Globus pallidus (tissue), 1 donor: Measurements from ENCODE around the gene RBBP8NL.

Source experiments
- DNase-seq: peaks from one replicate; pipeline ENCODE4 v3.0.0-alpha.2; 2015; ENCODE audit warnings: low spot score

The RBBP8NL gene

GRCh38 chr20:62392621-62393334 lies 34.6 kb downstream of the RBBP8NL start:
- no peak for DNase-seq

- DNase-seq, result no peak
Observed at GRCh38 chr20:62392077-62392418, 35.3 kb downstream of the RBBP8NL start.

- DNase-seq, result no peak
Observed at GRCh38 chr20:62391165-62392076, 35.9 kb downstream of the RBBP8NL start.

GRCh38 chr20:62390317-62391164 lies 36.8 kb downstream of the RBBP8NL start:
- no peak for DNase-seq

- DNase-seq, result no peak
Observed at GRCh38 chr20:62389601-62390087, 37.7 kb downstream of the RBBP8NL start.

- DNase-seq, result no peak
Observed at GRCh38 chr20:62388839-62389600, 38.3 kb downstream of the RBBP8NL start.

GRCh38 chr20:62387933-62388635 lies 39.3 kb downstream of the RBBP8NL start:
- DNase-seq, result no peak

GRCh38 chr20:62387219-62387913 lies 40.0 kb downstream of the RBBP8NL start:
- no peak for DNase-seq

GRCh38 chr20:62386383-62387218 lies 40.7 kb downstream of the RBBP8NL start, which contains the start of gene RPS21:
TSS of gene RPS21 (plus strand) at chr20:62387103. CDS start at chr20:62387339, 236 bp downstream.
- DNase-seq, result peak; percentile 85

- peak; percentile 70 for DNase-seq
Observed at GRCh38 chr20:62382306-62383198, 44.8 kb downstream of the RBBP8NL start.

- DNase-seq, result no peak
Observed at GRCh38 chr20:62381842-62382241, 45.5 kb downstream of the RBBP8NL start.

- no peak for DNase-seq
Observed at GRCh38 chr20:62381202-62381797, 46.0 kb downstream of the RBBP8NL start.

GRCh38 chr20:62378215-62378614 lies 49.1 kb downstream of the RBBP8NL start:
- no peak for DNase-seq

- DNase-seq, result no peak
Observed at GRCh38 chr20:62377615-62378178, 49.6 kb downstream of the RBBP8NL start.

- DNase-seq, result no peak
Observed at GRCh38 chr20:62377064-62377461, 50.3 kb downstream of the RBBP8NL start.

- DNase-seq, result no peak
Observed at GRCh38 chr20:62376112-62377063, 51.0 kb downstream of the RBBP8NL start.
